Ishikawa (cell line): ENCODE data around the gene ZNF610.

Experiments
- TAF1 ChIP-seq: IDR thresholded peaks from 2 replicates; pipeline ENCODE4 v1.6.1; 2012; ENCODE audit warnings: low read depth, mild to moderate bottlenecking
- ZBTB7A ChIP-seq: IDR thresholded peaks from 2 replicates; pipeline ENCODE4 v1.6.1; 2012; ENCODE audit warnings: low read depth

DNA sequence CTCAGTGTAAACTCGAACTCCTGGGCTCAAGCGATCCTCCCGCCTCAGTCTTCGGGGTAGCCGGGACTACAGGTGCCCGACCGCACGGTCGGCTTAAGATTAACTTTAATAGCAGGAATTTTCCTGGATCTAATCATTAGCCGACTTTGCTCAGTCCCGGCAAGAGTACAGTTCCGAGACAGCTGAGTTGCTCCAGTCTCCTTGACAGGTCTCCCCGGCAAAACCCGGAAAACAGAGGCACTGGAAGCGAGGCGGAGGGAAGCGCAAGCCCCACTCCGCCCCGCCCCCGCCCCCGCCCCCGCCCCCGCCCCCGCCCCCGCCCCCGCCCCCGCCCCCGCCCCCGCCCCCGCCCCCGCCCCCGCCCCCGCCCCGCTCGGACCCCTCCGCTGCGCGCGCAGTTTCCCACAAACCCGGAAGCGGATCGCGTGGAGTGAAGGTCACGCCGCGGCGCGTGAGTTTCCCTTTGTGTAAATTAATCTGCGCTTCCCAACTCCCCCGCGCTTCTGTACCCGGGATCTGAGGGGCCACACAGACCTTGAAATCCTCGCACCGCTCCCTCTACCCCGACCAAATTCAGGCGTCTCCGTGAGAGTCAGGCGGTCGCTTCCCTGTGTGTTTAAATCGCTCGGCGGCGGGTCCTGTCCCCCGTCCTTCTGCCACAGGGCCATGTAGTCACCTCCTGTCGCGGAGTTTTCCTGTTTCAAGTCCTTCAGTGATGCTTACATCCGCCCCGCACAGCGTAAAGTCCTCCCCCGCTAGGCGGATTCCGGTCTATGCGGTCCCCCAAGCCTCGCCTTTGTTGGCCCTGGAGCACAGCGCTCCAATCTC, 39.1 kb upstream of the ZNF610 start, which contains the start of gene ZNF480:
- TF ChIP-seq ZBTB7A, result no peak
- TF ChIP-seq TAF1, result no peak
